ENCODE results near the gene SLC25A29.
A peak's percentile ranks its signal among the peaks of the same experiment; 100 is the strongest.
"Not testable (repeated sequence)": the region's sequence is repeated elsewhere in the genome, so short reads cannot be mapped to it uniquely, and the experiment has no call there.

The SLC25A29 gene

DNA sequence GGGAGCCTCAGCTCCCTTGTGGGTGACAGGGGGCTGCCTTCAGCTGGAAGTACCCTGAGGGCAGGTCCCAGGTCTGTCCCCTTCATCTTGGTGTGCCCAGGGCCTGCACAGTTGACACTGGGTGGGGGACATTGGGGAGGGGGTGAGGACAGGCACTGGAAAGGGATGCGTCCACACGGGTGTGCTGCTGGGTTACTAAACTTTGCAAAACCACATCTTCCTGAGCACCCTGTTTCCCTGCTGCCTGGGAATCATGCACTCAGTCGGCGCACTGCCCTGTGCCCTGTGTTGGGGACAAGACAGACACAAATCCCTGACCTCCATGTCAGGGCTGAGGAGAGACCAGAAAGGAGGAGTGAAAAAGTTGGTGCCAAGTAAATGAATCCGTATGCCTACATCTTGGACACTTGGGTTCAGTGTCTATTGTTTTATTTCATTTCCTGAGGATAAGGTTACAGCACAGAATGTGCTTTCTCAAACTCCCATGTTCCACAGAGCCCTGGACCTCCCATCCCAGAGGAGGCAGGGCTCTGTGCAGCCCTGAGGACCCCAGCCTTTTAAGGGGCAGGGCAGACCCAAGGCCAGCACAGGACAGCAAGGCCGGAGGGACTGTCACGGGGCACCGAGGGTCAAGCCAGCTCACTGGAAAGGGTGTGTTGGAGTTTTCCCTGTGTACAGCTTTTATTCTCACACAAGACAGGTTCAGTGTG, 2.9 kb upstream of the SLC25A29 start:
- DNase-seq, result no peak

DNA sequence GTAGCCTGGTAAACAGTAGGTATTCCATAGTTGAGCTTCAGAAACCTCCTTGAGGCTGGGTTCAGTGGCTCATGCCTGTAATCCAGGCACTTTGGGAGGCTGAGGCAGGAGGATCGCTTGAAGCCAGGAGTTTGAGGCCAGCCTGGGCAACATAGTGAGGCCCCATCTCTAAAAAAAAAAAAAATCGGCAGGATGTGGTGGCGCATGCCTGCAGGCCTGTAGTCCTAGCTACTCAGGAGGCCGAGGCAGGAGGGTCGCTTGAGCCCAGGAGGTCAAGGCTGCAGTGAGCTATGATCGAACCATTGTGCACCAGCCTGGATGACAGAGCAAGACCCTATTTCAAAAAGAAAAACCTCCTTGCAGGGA, 2.2 kb upstream of the SLC25A29 start:
- DNase-seq, result not testable (repeated sequence)

DNA sequence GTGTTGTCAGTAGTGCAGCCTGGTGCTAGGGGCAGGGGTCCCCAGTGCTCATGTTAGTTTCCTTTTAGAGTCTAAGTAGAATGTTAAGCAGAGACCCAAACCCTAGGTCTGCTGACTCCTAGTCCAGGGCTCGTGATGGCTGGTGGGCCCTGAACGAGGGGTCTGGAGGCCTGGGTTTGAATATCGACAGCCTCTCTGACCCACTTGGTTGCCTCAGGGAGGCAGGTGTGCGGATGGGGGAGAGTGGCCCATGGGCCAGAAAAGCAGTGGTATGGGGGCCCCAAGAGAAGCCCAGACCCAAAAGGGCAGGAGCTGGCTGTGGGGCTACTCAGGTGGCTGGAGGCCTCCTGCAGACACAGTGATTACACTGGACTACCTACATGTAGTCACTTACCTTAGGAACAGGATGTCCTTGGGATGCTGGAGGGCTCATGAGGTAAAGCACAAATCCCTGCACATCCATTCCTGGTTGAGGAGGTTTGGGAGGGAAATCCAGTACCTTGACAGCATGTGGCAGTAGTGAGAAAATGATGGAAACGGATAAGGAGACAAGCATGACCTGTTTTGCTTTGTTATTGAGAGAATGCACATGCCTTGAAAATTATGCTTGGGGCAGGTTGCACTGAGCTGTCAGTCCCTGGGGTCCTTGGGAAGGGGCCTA, 1.7 kb upstream of the SLC25A29 start:
- no peak for DNase-seq

DNA sequence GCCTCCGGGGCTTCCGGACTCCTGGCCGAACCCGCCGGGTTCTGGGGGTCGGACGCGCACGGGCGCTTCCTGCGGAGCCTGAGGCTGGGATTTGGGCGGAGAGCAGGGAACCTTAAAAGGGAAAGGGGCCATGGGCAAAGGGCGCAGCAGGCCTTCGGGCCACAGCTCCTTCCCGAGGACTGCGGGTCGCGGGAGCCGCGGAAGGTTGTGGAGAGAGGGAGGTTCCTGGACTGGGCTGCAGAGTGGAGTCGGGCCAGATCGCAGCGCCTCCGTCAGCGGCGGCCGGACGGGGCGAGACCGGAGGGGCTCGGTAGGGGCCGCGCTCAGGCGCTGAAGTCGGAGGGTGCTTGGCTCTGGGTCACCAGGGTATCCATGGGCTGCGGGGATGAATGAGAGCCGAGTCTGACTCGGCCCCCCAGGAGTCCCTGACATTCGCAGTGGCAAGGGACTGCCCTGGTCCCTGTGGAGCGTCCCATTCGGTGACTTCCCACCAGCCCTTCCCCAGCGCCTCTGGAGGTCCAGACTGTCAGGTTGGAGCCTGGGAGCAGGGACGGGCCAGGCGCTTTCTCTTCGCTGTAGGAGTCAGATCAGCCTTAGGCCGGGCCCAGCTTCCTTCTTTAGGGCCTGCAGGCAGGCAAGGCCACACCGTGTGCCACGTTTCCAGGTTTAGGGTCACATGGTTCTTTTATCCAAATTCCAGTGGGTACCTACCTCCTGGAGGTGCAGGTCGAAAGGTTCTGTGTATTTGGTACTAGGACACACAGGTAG, 938 bp upstream of the SLC25A29 start:
- peak; percentile 59 for DNase-seq

DNA sequence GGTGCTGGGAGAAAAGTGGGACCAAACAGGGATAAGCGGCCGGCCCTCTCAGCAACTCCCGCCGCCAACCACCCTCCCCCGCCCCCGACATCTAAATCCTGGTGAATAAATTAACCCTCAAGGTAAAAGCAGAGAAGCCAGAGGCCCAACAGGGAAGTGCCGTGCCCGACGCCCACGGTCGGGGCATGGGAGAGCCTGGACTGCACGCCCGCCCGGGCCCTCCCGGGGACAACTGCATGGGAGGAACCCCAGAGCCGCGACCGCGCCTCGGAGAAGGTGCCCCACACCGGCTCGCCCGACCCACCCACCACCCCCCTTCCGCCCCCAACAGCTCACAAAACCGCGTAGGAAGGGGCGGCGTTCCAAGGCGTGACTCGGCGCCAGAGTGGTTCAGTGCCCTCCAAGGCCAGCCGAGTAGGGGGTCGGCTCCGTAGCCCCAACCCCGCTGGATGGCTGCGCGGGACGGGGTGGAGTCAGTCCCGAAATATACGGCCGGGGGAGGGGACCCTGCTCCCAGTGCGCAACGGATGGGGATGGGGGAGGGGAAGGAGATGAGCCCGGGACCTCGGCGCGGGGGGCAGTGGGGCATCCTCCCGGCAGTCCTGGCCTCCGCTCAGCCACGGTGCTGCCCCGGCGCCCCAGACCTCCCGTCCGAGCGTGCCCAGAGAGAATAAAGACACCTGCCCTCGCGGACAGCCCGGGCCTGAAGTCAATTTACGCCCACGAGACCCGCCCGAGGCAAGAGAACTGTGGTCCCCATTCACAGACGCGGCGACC, 732 bp downstream of the SLC25A29 start:
- no peak for DNase-seq

DNA sequence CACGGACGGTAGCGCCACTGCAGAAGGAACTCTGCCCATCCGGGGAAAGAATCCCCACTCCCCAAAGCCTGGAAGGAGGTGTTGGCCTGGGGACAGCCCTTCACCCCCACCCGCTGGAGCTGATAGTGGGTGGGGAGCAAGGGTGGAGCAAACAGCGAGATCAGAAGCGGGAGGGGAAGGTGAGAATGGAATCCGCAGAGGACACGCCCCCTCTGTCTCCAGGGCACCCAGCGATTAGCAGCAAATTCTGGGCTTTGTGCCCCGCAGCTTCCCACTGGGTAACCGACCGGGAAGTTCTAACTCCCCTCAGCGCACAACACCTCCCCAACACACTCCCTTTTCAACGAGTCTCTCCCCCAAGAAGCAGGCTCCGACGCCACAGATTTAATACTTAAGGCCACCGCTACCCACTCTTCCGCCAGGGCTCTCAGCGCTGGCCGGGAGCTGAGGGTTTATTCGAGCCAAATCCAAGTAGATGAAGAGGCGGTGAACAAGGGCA, 1.4 kb downstream of the SLC25A29 start:
- no peak for DNase-seq

DNA sequence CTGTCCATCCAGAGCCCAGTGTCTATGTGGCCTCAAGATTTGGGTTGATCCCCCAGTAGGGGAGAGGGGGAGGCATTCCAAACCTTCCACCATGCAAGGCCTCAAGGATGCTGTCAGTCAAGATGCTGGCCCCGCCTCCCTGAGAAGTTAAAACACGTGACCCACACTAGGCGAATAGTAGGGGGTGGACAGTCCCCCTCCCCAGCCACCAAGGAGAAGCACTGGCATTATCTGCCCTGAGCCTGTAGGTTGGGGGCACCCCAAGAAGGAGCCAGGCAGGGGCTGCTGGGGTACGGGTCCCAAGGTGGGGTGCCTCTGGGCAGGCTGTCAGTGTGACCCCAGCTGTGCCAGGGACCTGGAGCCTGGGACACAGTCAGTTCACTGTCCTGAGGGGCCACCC, 2.3 kb downstream of the SLC25A29 start:
- DNase-seq, result no peak

DNA sequence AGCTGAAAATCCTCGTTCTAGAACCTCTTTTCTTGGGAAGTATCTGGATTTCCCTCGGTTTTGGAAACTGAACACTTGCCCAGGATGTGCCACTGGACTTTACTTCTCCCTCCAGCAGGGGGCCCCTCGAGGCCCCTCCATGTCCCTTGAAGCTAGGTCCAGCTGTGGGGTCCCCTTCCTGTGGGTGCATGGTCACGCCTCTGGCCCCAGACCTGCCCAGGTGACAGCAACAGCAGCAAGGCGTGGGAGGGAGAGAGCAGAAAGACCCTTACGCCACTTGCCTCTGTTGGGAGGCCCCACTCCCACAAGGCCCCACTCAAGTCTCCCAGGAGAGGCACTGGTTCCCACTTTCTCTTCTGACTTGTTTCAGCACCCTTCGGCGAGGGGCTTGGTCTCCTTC, 3.1 kb downstream of the SLC25A29 start:
- no peak for DNase-seq

DNA sequence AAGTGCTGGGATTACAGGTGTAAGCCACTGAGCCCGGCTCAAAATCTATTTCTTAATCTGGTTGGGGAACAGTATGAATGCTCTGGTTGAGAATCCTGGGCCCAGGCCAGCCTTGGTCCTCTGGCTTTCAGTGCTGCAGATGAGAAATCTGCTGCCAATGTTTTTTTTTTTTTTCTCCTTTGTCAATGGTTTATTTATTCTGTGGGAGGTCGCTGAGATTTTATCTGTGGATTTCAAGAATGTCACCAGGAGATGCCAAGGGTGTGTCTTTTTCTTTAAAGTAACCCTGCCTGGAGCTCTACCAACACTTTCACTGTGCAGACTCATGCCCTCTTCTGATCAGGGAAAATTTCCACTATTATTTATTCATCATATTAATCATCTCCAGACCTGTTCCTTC, 3.6 kb downstream of the SLC25A29 start:
- no peak for DNase-seq

DNA sequence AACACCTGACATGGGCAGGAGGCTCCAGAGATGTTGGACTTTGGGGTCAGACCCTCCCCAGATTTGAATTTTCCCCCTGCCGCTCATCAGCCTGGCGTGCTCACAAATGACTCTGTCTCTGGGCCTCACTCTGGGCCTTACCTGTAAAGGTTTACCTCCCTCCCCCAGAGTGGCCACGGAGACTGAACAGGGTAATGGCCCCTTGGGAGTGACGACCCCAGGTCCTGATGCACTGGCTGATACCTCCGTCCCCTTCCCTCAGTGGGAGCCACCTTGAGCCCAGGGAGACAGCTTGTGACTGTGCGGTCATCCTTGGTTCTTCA, 7.0 kb downstream of the SLC25A29 start:
- peak; percentile 9 for DNase-seq

DNA sequence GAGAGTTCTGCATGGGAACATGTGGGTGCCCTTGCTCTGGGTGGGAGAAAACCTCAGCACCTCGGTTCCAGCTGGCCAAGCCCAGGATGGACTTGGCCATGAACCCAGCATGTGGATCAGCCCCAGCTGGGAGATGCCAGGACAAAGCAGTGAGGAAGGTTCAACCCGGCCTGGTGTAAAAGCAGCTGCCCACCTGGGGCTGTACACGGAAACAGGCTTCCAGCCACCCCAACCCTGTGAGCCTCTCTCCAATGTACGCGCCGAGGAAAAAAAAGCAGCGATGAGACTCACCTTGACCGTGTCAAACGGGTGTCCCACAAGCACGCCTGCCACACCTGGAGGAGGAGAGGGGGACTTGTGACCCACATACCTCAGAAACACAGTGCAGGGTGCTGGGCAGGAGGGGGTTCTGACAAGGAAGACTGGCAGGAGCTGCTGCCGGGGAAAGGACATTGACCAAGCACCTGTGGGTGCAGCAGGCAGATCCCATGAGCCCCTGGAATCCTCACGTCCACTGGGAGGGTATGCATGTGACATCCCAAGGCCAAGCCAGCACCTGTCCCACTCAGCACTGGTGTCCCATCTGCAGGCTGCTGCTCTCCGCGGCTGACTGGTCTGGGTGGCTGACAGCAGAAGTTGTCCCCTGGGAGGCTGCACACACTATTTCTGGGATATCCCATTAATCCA, 7.5 kb downstream of the SLC25A29 start:
- peak; percentile 18 for DNase-seq

DNA sequence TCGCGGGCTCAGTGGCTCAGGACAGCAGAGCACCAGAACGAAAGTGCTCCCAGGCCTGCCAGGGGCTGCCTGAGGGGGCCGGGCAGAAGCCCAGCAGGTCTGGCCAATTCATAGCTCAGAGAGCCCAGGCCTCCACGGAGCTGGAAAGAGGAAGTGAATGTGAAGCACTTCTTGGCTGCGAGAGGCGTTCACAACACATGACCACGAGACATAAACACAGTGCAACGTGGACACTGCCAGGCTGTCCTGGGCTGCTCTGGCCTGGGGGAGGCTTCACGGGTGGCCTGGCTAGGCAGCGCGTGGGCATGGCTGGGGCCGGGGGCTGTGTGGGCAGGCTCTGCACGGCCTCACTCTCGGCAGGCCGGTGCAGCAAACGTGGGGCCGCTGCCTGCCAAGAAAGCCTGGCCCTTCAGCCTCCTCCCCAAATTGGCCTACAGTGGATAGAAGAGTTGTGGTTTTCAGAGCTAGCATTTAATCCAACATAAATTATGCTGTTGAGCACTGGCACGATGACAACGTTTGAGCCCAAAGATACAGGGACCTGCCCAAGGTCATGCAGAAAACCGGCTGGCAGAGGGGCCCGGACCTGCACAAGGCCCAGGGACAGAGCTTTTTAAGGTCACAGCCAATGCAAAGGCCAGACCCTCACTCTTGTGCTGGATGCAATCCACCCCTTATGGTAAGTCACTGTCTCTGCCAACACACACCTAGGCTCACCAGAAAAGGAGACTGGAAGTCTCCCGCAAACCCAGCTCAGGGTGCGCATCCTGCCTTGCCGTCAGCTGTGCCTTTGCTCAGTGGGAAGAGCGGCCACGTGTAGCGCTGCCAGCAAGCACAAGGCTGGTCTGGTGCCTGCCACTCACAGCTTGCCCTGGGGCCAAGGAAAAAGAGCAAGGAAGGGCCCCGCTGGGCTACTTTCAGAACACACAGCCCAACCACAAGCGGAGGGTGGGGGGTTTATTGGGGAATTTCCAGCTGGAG, 8.6 kb downstream of the SLC25A29 start:
- DNase-seq, result peak; percentile 85

DNA sequence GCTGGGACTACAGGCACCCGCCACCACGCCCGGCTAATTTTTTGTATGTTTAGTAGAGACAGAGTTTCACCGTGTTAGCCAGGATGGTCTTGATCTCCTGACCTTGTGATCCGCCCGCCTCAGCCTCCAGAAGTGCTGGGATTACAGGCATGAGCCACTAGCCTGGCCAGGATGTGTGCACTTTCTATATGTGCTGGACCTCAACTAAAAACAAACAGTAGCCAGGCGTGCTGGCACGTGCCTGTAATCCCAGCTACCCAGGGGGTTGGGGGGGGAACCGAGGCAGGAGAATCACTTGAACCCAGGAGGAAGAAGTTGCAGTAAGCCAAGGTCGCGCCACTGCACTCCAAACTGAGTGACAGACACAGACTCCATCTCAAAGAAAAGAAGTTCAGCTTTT, 9.5 kb downstream of the SLC25A29 start:
- peak; percentile 13 for DNase-seq

DNA sequence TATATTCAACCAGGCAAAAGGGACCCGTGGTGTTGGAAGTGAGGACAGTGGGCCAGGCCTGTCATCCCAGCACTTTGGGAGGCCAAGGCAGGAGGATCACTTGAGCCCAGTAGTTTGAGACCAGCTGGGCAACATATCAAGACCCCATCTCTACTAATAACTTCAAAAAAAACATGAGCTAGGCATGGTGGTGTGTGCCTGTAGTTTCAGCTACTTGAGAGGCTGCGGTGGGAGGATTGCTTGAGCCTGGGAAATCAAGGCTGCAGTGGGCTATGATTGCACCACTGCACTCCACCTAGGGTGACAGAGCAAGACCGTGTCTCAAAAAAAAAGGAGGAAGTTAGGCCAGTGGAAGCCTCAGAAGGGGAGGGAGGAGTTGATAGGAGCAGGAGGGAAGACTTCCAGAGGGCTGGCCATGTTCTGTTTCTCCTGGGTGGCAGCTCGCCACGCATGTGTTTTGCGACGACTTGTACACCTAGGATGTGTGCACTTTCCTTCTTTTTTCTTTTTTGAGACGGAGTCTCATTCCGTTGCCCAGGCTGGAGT, 10.1 kb downstream of the SLC25A29 start:
- peak; percentile 12 for DNase-seq

DNA sequence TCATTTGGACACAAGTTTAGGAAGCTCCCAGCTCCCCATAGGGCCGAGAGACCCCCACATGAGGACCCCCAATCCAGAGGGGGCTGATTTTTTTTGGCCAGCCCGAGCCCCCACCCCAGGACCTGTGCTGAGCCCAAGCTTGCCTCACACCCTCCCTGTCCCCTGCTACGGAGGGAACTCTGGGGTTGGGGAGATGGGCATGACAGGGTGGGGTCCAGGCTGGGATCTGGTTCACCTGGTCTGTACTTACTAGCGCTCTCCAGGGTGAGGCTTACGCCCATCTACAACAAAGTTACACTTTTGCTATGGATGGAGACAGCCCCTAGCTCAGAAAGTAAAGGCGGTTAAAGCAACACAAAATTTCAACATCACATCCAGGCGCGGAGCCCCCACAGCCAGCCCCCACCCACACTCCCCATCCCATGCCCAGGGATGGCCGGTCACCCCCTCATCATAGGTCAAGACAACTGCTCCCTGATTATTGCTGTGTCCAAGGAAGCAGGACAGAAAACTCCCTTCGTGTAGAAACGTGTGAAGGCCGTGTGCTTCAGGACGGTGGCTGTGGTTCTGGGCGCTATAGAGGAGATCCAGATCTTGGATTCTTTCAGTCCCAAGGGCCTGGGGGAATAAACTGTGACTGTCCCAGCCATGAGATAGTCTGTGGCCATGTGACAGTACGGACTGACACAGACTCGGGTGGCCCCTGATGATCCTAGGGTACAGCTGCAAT, 10.7 kb downstream of the SLC25A29 start:
- peak; percentile 7 for DNase-seq

DNA sequence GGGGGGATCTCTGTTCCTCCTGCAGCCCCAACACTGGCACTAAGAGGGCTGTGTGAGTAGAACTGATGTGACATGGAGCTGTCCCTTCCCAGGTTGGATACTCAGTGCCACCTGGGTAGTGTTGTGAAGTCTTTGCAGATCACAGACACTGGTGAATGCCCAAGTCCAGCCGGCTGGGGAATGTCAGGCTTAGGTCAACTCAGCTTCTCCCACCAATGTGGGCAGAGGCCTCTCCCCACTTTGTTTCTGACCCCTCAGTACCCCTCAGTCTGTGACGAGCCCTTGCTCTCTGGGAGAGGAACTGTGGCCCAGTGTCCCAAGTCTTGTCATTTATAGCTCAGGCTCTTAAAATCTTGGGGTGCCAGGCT, 11.3 kb downstream of the SLC25A29 start:
- no peak for DNase-seq

DNA sequence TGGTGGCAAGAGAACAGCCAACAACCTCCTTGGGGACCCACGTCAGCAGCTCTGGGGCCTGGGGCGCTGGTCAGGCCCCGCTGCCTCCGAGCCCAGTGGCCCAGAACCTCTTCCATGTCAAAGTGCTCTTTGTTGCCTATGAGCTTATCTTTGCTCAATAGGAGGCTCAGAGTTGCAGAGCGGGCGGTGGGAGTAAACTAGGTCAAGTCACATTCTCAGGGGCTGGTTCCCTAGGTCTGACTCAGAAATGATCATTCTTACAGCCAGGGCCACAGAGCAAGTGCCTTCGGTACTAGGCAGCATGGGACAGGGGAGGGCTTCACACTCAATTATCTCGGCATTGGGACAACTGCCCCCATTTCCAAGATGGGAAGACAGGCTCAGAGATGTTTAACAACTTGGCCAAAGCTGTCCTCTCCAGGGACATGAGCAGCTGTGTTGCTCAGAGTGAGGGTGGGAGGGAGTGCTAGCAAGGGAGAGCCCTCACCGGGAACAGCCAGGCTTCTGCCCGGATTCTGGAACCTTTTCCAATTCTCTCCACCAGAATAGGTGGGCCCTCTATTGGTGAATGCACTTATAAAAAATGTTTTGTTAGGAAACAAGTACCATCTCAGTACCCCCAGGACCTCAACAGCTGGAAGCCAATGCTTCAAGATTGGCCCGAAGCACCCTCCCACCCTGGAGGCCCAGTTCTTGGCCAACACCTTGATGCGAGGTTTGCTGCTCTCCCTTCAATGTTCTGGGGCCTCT, 11.9 kb downstream of the SLC25A29 start:
- DNase-seq, result peak; percentile 23

DNA sequence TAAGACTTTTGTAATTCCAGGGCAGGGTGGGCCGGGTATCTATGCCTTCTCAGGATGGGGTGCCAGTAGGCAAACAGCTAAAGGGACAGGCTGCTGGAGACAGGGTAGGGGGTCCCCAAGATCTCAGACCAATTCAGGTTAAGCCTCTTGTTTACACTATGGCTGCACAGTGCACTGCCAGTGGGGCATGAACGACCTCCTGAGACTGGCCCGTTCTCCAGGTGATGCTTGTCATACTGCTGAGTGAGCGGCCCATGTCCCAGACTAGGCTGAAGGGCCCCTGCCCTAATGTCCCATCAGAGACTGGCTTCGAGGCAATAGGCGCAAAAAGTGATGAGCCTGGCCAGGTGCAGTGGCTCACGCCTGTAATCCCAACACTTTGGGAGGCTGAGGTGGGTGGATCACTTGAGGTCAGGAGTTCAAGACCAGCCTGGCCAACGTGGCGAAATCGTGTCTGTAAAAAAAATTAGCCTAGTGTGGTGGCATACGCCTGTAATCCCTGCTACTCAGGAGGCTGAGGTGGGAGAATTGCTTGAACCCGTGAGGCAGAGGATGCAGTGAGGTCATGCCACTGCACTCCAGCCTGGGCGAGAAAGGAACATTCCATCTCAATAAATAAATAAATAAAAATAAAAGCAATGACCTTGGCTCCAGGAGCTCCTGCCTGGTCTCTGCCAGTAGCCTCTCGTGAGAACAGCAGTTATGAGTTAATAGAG, 12.6 kb downstream of the SLC25A29 start:
- DNase-seq, result peak; percentile 5

Measured in right hindlimb (tissue), 1 donor.